SH-SY5Y (cell line): ENCODE measurements around the gene FAM98B.

Experiments
- GATA2 ChIP-seq: IDR thresholded peaks from 2 replicates; pipeline ENCODE4 v1.6.1; 2011; ENCODE audit warnings: mild to moderate bottlenecking, low read depth, low read length
- GATA3 ChIP-seq: IDR thresholded peaks from 2 replicates; pipeline ENCODE4 v1.6.1; 2011; ENCODE audit warnings: low read depth, mild to moderate bottlenecking, low read length, moderate library complexity

DNA sequence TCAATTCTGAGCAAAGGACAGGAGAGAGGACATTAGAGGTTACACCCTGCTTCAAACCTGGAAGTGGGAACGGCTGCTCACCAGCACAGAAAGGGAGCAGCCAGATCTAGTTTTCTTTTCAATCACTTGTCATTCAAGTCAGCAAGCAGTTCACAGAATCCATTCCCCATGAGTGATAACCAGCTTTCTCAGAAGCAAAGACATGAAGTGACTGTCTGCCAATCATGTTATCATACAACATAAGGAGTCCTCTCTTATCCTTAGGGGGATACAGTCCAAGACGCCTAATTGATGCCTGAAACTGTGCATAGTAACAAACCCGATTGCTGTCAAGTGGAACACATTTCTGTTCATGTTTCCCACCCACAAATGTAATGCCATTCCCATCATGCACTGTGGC is 54.7 kb downstream of the FAM98B start:
- no peak for TF ChIP-seq GATA2
- no peak for TF ChIP-seq GATA3
